Stimulated activated CD8-positive, alpha-beta memory T cell treated with anti-CD3 and anti-CD28 coated beads, Interleukin-12 subunit alpha, Interleukin-12 subunit beta, amount 100 ng/mL, for 24 hours (primary cell): ENCODE data around the gene ERBIN.
"Not testable (repeated sequence)": the region's sequence is repeated elsewhere in the genome, so short reads cannot be mapped to it uniquely, and the experiment has no call there.

Experiments
- DNase-seq: peaks from one replicate; pipeline ENCODE4 v3.0.0-alpha.2; 2020; ENCODE audit errors: extremely low read depth

Gene ERBIN, protein sequence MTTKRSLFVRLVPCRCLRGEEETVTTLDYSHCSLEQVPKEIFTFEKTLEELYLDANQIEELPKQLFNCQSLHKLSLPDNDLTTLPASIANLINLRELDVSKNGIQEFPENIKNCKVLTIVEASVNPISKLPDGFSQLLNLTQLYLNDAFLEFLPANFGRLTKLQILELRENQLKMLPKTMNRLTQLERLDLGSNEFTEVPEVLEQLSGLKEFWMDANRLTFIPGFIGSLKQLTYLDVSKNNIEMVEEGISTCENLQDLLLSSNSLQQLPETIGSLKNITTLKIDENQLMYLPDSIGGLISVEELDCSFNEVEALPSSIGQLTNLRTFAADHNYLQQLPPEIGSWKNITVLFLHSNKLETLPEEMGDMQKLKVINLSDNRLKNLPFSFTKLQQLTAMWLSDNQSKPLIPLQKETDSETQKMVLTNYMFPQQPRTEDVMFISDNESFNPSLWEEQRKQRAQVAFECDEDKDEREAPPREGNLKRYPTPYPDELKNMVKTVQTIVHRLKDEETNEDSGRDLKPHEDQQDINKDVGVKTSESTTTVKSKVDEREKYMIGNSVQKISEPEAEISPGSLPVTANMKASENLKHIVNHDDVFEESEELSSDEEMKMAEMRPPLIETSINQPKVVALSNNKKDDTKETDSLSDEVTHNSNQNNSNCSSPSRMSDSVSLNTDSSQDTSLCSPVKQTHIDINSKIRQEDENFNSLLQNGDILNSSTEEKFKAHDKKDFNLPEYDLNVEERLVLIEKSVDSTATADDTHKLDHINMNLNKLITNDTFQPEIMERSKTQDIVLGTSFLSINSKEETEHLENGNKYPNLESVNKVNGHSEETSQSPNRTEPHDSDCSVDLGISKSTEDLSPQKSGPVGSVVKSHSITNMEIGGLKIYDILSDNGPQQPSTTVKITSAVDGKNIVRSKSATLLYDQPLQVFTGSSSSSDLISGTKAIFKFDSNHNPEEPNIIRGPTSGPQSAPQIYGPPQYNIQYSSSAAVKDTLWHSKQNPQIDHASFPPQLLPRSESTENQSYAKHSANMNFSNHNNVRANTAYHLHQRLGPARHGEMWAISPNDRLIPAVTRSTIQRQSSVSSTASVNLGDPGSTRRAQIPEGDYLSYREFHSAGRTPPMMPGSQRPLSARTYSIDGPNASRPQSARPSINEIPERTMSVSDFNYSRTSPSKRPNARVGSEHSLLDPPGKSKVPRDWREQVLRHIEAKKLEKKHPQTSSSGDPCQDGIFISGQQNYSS (N-terminal part only)

GRCh38 chr5:65926276-65926783 lies at the start of gene ERBIN:
Gene ERBIN, plus strand, starts transcription at chr5:65926575. Its CDS starts 66,144 bp downstream, at chr5:65992719.
- DNase-seq = peak; percentile 23

DNA sequence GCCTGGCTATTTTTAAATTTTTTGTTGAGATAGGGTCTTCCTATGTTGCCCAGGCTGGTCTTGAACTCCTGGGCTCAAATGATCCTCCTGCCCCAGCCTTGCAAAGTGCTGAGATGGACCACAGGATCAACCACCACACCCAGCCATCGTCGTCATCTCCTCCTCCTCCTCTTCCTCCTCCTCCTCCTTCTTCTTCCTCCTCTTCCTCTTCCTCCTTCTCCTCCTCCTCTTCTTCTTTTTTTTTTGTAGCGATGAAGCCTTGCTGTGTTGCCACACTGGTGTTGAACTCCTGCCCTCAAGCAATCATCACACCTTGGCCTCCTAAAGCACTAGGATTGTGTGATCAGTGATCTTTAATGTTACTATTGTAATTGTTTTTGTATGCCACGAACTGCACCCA lies 49.4 kb upstream of the ERBIN start:
- DNase-seq = no peak

- DNase-seq = not testable (repeated sequence)
Measured at GRCh38 chr5:65879668-65880256, 46.6 kb upstream of the ERBIN start.

- DNase-seq = no peak
Measured at GRCh38 chr5:65880496-65881072, 45.8 kb upstream of the ERBIN start.

DNA sequence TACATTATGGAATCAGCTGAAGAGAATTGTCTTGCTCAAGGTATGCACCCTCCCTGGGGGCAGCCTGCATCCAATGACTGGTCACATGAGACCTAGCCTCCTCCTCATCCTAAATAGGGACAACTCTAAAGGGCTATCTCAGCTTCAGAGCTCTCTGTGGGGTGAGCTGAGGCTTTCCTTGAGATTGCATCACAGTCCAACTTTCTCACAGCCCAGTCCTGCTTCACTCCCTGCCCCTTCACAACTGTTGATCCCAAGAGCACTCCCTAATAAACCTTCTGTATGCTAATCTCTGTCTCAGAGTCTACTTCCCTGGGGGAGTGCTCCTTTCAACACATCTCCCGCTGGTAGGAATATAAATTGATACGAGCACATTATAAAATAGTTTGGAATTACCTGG lies 44.1 kb upstream of the ERBIN start:
- no peak for DNase-seq

GRCh38 chr5:65883461-65883860 lies 42.9 kb upstream of the ERBIN start:
- DNase-seq = no peak

DNA sequence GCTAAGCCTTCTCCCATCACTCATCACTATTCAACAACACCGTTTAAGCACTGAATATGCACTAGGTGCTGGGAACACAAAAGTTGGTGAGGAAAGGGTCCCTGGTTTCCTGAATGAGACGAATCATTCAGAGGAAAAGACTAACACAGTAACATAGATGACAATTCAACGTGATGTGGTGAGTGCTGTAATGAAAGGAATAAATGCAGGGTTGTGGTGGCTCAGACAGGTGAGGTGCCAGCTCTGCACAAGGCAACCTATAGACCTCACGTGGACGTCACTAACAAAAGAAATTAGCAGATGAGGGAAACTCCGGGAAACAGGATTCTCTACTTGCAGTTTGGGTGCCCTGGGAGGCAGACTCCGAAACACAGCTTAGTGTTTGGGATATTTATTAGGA lies 40.0 kb upstream of the ERBIN start:
- DNase-seq = no peak

- DNase-seq = not testable (repeated sequence)
Measured at GRCh38 chr5:65892024-65892423, 34.4 kb upstream of the ERBIN start.

DNA sequence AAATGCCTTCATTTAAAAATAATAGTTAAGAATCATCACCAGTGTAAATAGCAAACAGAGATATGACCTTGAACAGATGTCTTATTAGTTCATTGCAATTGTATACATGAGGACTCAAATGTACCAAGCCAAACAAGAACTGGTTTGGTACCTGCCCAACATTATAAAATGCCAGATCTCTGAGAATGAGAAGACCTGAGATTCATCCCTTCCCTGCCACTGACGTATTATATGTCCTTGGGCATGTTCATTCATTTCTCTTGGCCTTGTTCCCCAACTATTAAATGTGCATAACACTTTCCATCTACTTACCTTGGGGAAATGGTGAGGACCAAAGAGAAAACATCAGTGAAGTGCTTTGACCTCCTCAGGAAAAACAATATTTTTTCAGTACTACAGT lies 33.6 kb upstream of the ERBIN start:
- DNase-seq = no peak

- no peak for DNase-seq
Measured at GRCh38 chr5:65893749-65894430, 32.5 kb upstream of the ERBIN start.

GRCh38 chr5:65895891-65896290 lies 30.5 kb upstream of the ERBIN start:
- no peak for DNase-seq

DNA sequence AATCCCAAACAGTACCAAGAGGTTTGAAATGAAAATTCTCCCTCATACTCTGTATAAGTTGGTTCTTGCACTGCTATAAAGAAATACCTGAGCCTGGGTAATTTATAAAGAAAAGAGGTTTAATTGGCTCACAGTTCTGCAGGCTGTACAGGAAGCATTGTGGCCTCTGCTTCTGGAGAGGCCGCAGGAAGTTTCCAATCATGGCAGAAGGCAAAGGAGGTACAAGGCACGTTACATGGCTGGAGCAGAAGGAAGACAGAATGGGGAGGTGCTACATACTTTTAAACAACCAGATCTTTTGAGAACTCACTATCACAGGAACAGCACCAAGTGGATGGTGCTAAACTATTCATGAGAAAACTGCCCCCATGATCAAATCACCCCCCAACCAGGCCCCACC lies 25.6 kb upstream of the ERBIN start:
- no peak for DNase-seq

DNA sequence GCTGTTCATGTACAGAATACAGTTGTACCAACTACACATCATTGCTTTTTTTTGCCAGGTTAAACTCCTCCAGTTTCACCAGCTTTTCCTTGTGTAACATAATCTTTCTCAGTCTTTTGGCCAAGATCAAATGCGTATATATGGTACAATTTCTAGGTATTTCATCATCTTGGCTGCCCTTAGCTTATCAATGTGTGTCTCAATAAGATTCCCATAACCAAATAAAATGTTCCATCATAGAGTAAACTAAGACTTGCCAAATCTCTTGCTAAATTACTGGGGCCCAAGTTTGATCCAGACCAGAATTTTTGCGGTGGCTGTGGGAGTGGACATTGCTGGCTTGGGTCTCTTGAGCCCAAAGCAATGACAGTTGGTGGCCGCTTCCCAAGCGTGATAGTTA lies 24.3 kb upstream of the ERBIN start:
- no peak for DNase-seq

DNA sequence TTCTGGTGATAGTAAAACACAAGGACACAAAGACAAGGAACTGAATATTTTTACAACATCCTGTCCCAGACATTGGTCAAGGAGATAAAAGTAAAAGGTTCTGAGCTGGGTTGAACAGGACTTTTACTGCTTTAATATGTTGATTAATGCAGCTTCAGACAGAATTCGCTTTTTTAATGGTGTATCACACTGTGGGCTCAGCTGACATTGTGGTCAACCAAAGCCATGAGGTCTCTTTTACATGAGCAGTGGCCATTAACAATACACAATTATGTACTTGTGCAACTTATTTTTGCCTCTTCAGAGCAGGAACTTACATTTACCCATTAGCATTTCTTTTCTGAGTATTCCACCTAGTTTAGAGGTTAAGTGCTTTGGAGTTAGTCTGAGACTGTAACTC lies 22.8 kb upstream of the ERBIN start:
- DNase-seq = no peak

GRCh38 chr5:65906256-65906655 lies 20.1 kb upstream of the ERBIN start:
- no peak for DNase-seq

GRCh38 chr5:65907135-65907534 lies 19.2 kb upstream of the ERBIN start:
- no peak for DNase-seq

- DNase-seq = no peak
Measured at GRCh38 chr5:65910711-65911110, 15.7 kb upstream of the ERBIN start.

DNA sequence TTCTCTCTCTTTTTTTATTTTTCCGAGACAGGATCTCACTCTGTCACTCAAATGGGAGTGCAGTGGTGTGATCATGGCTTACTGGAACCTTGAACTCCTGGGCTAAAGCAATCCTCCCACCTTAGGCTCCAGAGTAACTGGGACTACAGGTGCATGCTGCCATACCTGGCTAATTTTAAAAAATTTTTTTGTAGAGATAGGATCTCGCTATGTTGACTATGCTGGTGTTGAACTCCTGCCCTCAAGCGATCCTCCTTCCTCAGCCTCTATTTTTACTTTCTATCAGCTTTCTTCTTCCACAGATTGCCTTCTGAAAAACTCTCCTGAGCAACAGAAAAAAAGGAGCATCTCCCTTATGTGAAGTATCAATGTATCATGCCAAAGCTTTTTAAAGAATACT lies 14.1 kb upstream of the ERBIN start:
- no peak for DNase-seq

- no peak for DNase-seq
Measured at GRCh38 chr5:65913519-65913918, 12.9 kb upstream of the ERBIN start.

GRCh38 chr5:65914641-65915196 lies 11.7 kb upstream of the ERBIN start:
- no peak for DNase-seq
